DMS153 (cell line): ENCODE results near the gene SERPINA6.
A peak's percentile ranks its signal among the peaks of the same experiment; 100 is the strongest.
"Not testable (repeated sequence)": the region's sequence is repeated elsewhere in the genome, so short reads cannot be mapped to it uniquely, and the experiment has no call there.

Source experiments
- DNase-seq: peaks from one replicate; lab custom pipeline; 2025; lab: John Stamatoyannopoulos, UW

The SERPINA6 gene

GRCh38 chr14:94322648-94323570 is at the start of gene SERPINA6:
TSS of gene SERPINA6 (minus strand) at chr14:94323336. CDS start at chr14:94314648, 8,688 bp downstream.
- no peak for DNase-seq

GRCh38 chr14:94372021-94372605 is 49.0 kb upstream of the SERPINA6 start:
- DNase-seq = no peak

- DNase-seq = no peak
Observed at GRCh38 chr14:94370524-94370910, 47.4 kb upstream of the SERPINA6 start.

- DNase-seq = not testable (repeated sequence)
Observed at GRCh38 chr14:94369766-94370523, 46.8 kb upstream of the SERPINA6 start.

- no peak for DNase-seq
Observed at GRCh38 chr14:94368956-94369355, 45.8 kb upstream of the SERPINA6 start.

GRCh38 chr14:94368243-94368590 is 45.1 kb upstream of the SERPINA6 start:
- DNase-seq = no peak

- DNase-seq = no peak
Observed at GRCh38 chr14:94367347-94368242, 44.5 kb upstream of the SERPINA6 start.

- DNase-seq = no peak
Observed at GRCh38 chr14:94366146-94366915, 43.2 kb upstream of the SERPINA6 start, which contains the start of gene SERPINA2. TSS of gene SERPINA2 (minus strand) at chr14:94366698.

- no peak for DNase-seq
Observed at GRCh38 chr14:94365624-94366023, 42.5 kb upstream of the SERPINA6 start.

GRCh38 chr14:94364964-94365363 is 41.8 kb upstream of the SERPINA6 start:
- DNase-seq = no peak

- no peak for DNase-seq
Observed at GRCh38 chr14:94364037-94364436, 40.9 kb upstream of the SERPINA6 start.

- no peak for DNase-seq
Observed at GRCh38 chr14:94363151-94363624, 40.1 kb upstream of the SERPINA6 start.

GRCh38 chr14:94362614-94363133 is 39.5 kb upstream of the SERPINA6 start:
- DNase-seq = no peak

GRCh38 chr14:94361682-94362081 is 38.5 kb upstream of the SERPINA6 start:
- DNase-seq = no peak

GRCh38 chr14:94360945-94361565 is 37.9 kb upstream of the SERPINA6 start:
- DNase-seq = no peak

GRCh38 chr14:94357166-94357565 is 34.0 kb upstream of the SERPINA6 start:
- no peak for DNase-seq

- DNase-seq = no peak
Observed at GRCh38 chr14:94356379-94357056, 33.4 kb upstream of the SERPINA6 start.

GRCh38 chr14:94355191-94355794 is 32.2 kb upstream of the SERPINA6 start:
- peak; percentile 31 for DNase-seq

- DNase-seq = no peak
Observed at GRCh38 chr14:94354638-94355185, 31.6 kb upstream of the SERPINA6 start.
